OCI-LY3 (cell line): ENCODE data around the gene PSMG3.

Experiments used
- CTCF ChIP-seq: fragments of 200-600, 300-600 bp; sonication (generic); IDR thresholded peaks from 2 replicates; pipeline ENCODE4 v1.5.1; 2014; ENCODE audit warnings: antibody characterized with exemption, low read length, low read depth
- EZH2phosphoT487 ChIP-seq: fragments of 200-600 bp; shearing (Covaris generic); IDR thresholded peaks from 2 replicates; pipeline ENCODE4 v1.6.1; 2018; ENCODE audit warnings: antibody characterized with exemption, mixed run types, low read depth

DNA sequence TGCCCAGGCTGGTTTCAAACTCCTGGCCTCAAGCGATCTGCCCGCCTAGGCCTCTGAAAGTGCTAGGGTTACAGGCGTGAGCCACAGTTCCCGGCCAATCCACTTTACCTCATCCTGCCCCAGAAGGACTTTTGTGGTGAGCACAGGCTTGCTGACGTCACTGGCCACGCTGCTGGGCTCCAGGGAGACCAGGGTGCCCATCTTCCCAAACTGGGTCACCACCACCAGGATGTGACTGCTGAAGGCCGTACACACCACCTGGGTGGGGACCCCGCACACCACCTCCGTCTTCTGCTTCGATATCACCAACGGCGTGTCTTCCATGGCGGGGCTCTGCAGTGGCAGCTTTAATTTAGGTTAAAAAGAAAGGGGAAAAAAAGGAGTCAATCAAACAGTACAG lies 816 bp downstream of the PSMG3 start:
- TF ChIP-seq CTCF = no peak
- no peak for TF ChIP-seq EZH2phosphoT487
